Measurements from ENCODE around the gene PHF8. TPM values are rescaled to one million over a fixed set of nuclear protein-coding genes. Genes with fewer than 3 reads are reported as not detected.

PHF8 gene
- total and polyA plus RNA-seq, 4 donors: 12.3 to 59.7 (median 16.1) TPM

- 33% methylated on average over 5 of the region's 5 CpGs for WGBS
- no peak overlapping the region for H3K9ac ChIP-seq (ENCODE audit: low read depth in 1 of 2, low read length in 2 of 2)
- TF ChIP-seq RAD21 (IDR thresholded peaks at IDR 0.05): no peak
- no peak for TF ChIP-seq FOXA2 (IDR thresholded peaks at IDR 0.05)
- no peak for TF ChIP-seq YY1 (IDR thresholded peaks at IDR 0.05)
- no peak for TF ChIP-seq MAX (IDR thresholded peaks at IDR 0.05)
- no peak for TF ChIP-seq NR2F2 (IDR thresholded peaks at IDR 0.05)
- no peak for TF ChIP-seq RXRA (IDR thresholded peaks at IDR 0.05)
- TF ChIP-seq TAF1 (conservative IDR thresholded peaks at IDR 0.05): no peak
- TF ChIP-seq JUND (IDR thresholded peaks at IDR 0.05): no peak
- no peak for TF ChIP-seq EGR1 (IDR thresholded peaks at IDR 0.05; ENCODE audit: low read depth in 2 of 2)
- TF ChIP-seq REST (IDR thresholded peaks at IDR 0.05): no peak
- no peak for TF ChIP-seq CTCF (IDR thresholded peaks at IDR 0.05; ENCODE audit: low read depth, low read length, missing input control)
- TF ChIP-seq GABPA (IDR thresholded peaks at IDR 0.05 in 1 of 2, conservative IDR thresholded peaks at IDR 0.05 in 1 of 2): no peak
- no peak for TF ChIP-seq SP1 (IDR thresholded peaks at IDR 0.05)
Measured at GRCh38 chrX:53926030-53926429, 118.2 kb downstream of the PHF8 start.

GRCh38 chrX:53918702-53919101 is 125.6 kb downstream of the PHF8 start:
- H3K4me3 ChIP-seq (ENCODE audit: low read depth in 1 of 3, low read length in 3 of 3): no peak overlapping the region
- H3K9me3 ChIP-seq (ENCODE audit: control insufficient read depth in 4 of 4, low read length in 3 of 4): no peaks in the 10 kb centered on the region
- H3K36me3 ChIP-seq (ENCODE audit: control insufficient read depth in 4 of 4, insufficient read depth in 3 of 4, low read depth in 1 of 4, low read length in 3 of 4): no peaks in the 10 kb centered on the region
- H3K27ac ChIP-seq (ENCODE audit: low read depth in 1 of 2, low read length in 2 of 2): no peak overlapping the region
- no peak overlapping the region for H3K9ac ChIP-seq (ENCODE audit: low read depth in 1 of 2, low read length in 2 of 2)
- TF ChIP-seq HNF4G (IDR thresholded peaks at IDR 0.05) (no peak), ATF3 (IDR thresholded peaks at IDR 0.05) (no peak), RAD21 (IDR thresholded peaks at IDR 0.05) (no peak), FOXA1 (IDR thresholded peaks at IDR 0.05) (no peak), ZBTB33 (IDR thresholded peaks at IDR 0.05) (no peak), SP1 (IDR thresholded peaks at IDR 0.05) (no peak), HNF4A (conservative IDR thresholded peaks at IDR 0.05) (no peak), EGR1 (IDR thresholded peaks at IDR 0.05; ENCODE audit: low read depth in 2 of 2) (no peak), NR2F2 (IDR thresholded peaks at IDR 0.05) (no peak), REST (IDR thresholded peaks at IDR 0.05) (no peak)
- peaks cover 0 to 2% (median 0%) of the 10 kb centered on the region in 4 donors for H3K27me3 ChIP-seq (ENCODE audit: control insufficient read depth in 4 of 4, insufficient read depth in 4 of 4, low read length in 3 of 4)
- no peak for DNase-seq (ENCODE audit: low spot score)
- H3K4me1 ChIP-seq (ENCODE audit: control insufficient read depth in 4 of 4, insufficient read depth in 4 of 4, low read length in 3 of 4): no peaks in the 10 kb centered on the region

More at GRCh38 chrX:53926030-53926429, 118.2 kb downstream of the PHF8 start:
- H3K36me3 ChIP-seq (ENCODE audit: control insufficient read depth in 4 of 4, insufficient read depth in 3 of 4, low read depth in 1 of 4, low read length in 3 of 4): no peaks in the 10 kb centered on the region
- H3K4me1 ChIP-seq (ENCODE audit: control insufficient read depth in 4 of 4, insufficient read depth in 4 of 4, low read length in 3 of 4): no peaks in the 10 kb centered on the region
- no peaks in the 10 kb centered on the region for H3K9me3 ChIP-seq (ENCODE audit: control insufficient read depth in 4 of 4, low read length in 3 of 4)
- no peaks in the 10 kb centered on the region for H3K27me3 ChIP-seq (ENCODE audit: control insufficient read depth in 4 of 4, insufficient read depth in 4 of 4, low read length in 3 of 4)
- no peak overlapping the region for H3K4me3 ChIP-seq (ENCODE audit: low read depth in 1 of 3, low read length in 3 of 3)
- no peak for DNase-seq (ENCODE audit: low spot score)
- no peak overlapping the region for H3K27ac ChIP-seq (ENCODE audit: low read depth in 1 of 2, low read length in 2 of 2)

All from liver (tissue), 9 donors.